Posterior vena cava (tissue), 2 donors: ENCODE data around the gene TIGD2. TPM values are rescaled to one million over a fixed set of nuclear protein-coding genes. Genes with fewer than 3 reads are reported as not detected.
"Not testable (repeated sequence)": the region's sequence is repeated elsewhere in the genome, so short reads cannot be mapped to it uniquely, and the experiment has no call there.

Experiments
- DNase-seq: peaks from one replicate; pipeline ENCODE4 v3.0.0-alpha.2; 2020; ENCODE audit warnings: low spot score
- intact Hi-C, 2 donors: fragments of 100-400 bp; cut with DNase I; formaldehyde crosslinking; loops; one replicate each; pipeline versions ENCODE4 v1.14.1 to v1.14.2; 2022 to 2023
- total RNA-seq, 2 donors: library from RNA; stranded (reverse); fragmentation: NEBNext Ultra II Directional; extraction: Animal tissue kit (Norgen Biotek cat#: 25700); gene quantifications; one replicate each; pipeline ENCODE4 v1.2.1, GENCODE V29; 2021
- donor health status: DM: yes; HTN: yes; CAD: no.
- donor health status: DM: yes; HTN: yes; CAD: no.

Gene TIGD2
- total RNA-seq, 2 donors from 2014 or later: 2.1 to 2.8 TPM

DNA sequence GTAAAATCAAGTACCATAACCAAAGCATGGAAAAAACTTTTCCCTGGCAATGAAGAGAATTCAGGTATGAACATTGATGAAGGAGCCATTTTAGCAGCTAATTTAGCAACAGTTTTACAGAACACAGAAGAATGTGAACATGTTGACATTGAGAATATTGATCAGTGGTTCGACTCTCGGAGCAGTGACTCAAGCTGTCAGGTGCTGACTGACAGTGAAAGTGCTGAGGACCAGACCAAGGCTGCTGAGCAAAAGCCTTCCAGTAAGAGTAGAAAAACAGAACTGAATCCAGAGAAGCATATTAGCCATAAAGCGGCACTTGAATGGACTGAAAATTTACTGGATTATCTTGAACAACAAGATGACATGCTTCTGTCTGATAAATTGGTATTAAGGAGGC is 2.8 kb downstream of the TIGD2 start:
- no peak for DNase-seq
- intact Hi-C loops: no loop called here

DNA sequence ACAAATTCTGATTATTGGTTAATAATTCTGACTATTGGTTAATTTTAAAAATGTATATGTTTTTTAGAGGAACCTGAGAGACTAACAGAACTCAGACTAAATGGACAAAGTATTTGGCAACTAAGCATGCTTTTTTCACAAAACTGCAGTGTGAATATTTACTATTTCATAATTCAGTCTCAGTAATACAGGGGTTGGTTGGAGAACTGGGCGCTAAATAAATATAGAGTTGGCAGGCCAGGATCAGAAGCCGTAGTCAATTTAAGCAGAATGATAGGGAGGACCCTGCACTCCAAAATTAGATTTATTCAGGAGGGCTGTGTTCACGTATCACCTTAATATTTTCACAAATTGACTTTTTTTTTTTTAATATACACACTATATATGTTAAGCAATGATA is 5.8 kb downstream of the TIGD2 start:
- no peak for DNase-seq
- intact Hi-C loops: no loop called here

DNA sequence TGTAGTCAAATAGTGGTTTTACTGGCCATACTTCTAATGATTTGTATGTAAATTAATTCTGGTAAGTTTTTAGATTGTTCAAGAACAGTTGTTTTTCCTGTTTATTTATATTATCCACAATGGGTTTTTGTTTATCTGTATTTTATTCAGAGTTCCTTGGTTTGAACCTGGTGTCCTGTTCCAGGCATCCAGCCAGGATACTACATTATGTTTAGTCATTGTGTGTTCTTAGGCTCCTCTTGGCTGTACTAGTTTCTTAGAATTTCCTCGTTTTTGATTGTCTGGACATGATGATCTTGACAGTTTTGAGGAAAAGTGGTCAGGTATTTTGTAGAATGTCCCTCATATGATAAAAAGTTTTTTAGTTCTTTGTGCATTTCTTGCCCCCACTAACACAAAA is 7.8 kb downstream of the TIGD2 start:
- DNase-seq: no peak
- intact Hi-C loops: no loop called here

DNA sequence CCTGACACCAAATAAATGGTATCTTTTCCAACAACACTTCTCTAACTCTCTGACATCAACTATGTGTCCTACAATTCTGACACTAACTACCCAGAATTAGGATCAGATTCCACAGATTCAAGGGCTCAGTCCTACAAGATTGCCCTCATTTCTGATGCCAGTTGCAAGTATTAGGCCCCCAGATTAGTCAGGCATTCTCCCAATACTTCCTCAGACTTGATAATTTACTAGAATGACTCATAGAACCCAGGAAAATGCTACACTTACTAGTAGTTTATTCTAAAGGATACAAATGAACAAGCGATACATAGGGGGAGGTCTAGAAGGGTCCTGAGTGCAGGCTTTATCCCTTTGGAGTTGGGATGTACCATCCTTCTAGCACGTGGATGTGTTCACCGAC is 8.5 kb downstream of the TIGD2 start:
- DNase-seq: no peak
- intact Hi-C loops: no loop called here

DNA sequence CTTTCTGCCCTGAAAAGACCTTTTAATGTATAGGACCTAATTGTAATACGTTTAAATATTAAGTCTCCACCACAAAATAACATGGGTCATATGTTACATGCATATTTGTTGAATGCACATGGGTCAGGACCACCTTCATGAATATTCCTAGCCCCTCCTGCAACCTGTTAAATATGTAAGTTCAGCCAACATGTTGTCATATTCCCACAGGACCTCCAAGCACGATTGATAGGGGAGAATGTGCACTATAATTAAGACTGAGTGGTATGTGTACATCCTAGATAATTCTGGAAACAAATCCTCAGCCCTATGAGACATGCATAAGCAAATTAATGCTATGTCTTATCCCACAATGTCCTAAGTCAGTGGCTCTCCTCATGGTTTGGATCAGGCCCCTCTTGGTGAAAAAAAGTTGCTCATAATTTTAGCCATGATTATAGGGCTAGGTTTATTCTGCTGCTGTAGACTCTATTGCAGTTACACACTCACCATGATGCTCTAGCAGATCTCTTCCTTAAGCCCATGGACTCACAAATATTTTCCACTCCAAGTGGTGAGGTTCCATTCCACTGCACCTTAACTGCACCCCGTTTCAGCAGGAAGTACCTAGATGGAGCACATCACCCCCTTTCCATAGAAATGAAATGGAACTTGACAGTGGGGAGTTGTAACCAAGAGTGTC is 10.2 kb downstream of the TIGD2 start:
- DNase-seq: no peak
- intact Hi-C loops: no loop called here

DNA sequence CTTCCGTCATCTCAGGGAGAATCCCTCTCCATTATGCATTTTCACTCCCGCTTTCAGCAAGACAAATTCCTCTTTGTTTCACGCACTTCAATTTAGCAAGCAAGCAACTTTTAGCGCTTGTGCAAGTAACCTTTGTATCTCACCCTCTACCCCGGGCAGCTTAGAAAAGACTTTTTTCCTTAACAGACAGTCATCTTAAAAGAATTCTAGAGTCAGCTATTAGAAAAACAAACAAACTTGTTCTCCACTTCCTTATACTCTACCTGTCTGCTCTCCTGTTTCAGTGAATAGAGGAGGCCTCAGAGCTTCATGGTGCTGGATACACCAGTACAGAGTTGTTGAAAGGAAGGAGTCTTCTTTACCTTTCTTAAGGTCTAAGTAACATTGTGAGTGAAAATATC is 12.1 kb downstream of the TIGD2 start:
- intact Hi-C loops: no loop called here
- DNase-seq: no peak

DNA sequence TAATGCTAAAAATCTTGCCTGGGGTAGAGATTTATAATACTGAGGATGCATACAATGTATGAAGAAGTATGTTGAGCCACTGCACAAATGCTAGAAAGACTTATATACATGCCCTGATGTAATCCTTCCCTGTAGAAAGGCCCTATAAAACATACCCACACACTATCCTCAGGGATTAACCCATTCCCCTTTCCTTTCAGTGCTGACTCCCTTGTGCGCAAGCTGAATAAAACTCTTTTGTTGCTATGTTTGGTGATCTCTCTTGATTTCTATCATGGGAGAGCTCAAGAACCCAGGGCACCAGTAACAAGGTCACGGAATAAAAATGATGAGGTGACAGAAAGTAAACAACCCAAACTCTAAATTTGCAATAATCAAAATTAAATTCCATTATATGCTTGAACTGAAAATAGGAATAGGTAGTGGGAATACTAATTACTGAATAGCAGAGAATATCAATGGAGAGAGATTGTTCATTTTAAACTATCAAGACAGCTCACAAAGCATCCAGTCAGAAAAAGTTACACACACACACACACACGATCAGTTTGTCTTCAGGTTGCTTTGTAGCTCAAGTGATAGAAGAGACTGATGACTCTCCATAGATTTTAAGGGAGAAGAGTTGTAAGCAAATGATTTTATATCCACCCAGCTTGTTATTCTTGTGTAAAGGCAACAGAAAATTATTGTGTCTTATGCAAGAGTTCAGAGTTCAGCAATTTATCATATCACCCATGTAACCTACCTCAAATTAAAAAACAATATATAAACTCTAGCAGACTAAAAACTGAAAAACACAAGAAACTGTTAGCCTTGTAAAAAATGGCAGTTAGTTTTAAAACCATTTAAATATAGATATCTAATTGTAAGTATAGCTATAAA is 14.8 kb downstream of the TIGD2 start:
- DNase-seq: no peak
- intact Hi-C loops: no loop called here

DNA sequence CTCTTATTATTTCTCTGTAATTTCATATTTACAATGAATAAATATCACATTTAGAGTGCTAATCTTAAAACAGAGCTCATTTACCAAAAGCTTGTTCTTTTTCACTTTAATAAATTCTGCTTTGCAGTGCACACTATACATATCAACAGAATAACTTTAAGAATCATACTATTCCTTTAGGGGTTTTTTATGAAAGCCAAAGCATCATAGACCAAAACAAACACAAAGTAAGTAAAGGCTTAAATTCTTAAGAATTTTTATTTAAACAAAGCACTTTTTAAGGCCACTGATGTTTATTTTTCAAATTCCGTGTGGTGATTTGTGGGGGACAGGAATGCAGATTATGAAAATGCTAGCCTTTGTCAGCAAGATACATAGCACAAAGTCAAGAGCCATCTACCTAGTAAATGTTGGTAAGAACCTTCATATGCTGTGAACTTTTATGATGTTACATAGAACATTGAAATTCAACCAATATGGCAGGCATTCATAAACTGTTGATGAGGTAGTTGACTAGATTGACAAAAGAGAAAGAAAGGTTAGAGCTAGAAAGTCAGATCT is 17.8 kb downstream of the TIGD2 start:
- intact Hi-C loops: no loop called here

DNA sequence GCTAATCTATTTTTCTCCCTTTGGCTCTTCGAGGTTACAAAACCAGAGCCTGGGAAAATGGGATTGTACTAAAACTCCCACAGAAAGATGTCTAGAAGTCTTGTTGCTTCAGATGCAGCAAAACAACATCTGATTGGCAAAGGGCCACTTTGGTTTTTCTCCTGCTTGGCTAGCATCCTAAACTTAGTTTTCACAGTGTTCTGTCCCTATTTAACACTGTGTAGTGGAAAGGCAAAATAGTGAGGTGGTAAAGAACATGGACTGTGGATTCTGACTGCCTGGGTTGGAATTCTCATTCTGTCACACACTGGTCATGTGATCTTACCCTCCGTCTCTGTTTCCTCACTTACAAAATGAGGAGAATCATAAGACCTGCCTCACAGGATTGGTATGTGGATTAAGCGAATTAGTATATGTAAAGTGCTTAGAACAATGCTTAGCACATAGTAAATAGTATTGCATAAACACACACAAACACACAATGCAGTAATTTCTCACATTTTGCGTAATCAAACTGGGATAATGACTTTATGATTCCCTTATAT is 23.5 kb downstream of the TIGD2 start:
- intact Hi-C loops: no loop called here
- no peak for DNase-seq

More for the DNA sequence above, 17.8 kb downstream of the TIGD2 start:
- no peak for DNase-seq

DNA sequence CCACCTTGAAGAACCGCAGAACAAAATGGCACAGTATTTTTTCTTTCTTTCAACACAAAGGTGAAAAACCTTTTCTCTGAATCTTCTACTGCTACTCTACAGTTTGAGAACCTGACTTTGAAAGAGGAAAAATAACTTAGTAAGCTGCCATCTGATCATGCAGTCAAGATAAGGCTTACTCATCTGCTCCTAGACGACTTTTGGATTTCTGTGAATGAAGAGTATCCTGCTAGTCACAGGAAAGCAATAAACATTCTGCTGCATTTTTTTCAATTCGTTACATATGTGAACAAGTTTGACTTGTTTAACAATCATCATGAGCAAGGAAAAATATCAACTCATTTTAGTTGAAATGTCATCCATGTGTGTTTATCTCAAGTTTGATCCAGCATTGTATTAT is 25.2 kb downstream of the TIGD2 start:
- no peak for DNase-seq
- intact Hi-C loops: no loop called here

DNA sequence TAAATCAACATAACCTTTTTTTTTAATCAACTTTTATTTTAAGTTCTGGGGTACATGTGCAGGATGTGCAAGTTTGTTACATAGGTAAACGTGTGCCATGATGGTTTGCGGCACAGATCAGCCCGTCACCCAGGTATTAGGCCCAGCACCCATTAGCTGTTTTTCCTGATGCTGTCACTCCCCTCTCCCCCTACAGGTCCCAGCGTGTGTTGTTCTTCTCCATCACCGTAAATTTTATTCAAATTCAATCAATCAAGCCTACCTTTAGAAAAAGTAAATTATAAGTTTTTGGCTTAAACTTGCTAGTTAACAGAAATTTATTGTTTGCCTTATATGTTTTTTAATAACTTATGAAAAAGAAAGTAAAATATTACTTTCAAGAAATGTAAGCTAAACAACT is 25.9 kb downstream of the TIGD2 start:
- intact Hi-C loops: no loop called here
- no peak for DNase-seq

DNA sequence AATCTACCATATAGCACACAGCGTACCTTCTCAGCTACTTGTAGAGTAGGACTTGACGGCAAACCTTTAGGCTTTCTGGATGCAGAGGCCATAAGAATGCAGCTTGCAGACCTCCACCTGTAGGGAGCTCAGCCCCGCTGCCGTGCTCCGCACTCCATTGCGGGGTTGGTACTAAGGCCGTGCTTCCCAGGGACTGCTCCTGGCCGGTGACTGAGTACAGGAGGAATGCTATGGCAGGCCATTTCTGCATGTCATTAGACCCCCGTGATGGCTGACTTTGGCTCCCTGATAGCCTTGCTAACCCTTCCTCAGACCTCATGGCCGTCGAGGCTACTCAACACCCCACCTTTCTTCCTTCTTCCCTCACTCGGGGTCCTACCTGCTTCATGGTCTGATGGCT is 26.4 kb downstream of the TIGD2 start:
- intact Hi-C loops: no loop called here
- DNase-seq: no peak

DNA sequence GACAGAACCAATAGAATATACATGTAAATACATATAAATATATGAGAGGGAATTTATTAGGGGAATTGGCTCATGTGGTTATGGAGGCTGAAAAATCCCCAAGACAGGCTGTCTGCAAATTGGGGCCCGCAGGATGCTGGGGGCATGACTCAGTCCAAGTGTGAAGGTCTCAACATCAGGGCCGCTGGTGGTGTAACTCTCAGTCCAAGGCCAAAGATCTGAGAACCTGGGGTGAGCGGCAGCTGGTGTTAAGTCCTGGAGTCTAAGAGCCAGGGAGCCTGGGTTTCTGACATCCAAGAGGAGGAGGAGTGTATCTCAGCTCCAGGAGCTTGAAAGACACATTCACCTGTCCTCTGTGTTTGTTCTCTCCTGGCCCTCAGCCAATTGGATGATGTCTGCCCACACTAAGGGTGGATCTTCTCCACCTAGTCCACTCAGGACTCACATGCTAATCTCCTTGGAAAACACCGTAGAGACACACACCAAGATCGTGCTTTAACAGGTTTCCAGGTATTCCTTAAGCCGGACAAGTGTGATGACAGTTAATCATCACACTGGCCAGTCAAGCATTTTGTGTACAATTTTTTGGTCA is 28.9 kb downstream of the TIGD2 start:
- intact Hi-C loops: no loop called here
- no peak for DNase-seq

DNA sequence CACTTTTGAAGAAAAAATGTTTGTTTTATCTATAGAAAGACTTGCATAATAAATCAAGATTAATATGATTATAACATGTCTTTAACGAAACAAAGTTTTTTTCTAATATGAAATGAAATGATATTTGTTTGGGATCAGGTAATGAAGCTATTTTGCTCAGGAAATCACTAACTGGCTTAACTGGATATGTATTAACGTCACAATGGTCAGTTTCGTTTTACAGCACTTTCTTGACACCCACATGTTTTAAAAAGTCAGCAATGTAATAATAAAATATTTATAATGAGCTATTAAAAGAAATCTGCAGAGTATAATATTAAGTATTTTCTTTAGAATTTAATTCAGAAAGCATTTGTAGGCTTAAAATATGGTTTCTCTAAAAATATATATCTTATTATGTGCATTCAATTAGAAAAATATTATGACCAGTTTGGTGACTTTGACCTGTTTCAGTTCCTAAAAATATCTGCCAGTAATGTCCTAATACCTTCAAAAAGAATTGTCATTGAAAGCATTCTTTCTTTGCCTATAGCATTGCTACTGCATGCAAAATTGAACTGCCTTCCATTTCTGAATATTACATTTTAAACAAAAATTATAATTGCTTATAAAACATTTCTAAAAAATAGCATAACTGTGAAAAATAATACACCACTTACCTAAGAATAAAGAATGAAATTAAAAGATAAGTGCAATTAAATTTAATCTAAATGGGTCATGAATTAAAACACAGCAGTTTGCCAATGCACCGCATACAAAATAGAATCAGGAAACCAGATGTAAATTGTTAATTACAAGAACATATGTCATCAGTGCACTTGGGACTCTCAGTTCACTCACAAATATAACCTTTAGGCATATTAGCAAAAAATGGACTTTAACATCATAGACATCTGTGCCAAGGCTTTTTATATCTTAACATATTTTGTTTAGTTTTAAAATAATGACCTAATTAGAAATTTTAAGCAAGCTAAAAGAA is 31.6 kb downstream of the TIGD2 start:
- intact Hi-C loops: no loop called here
- no peak for DNase-seq

DNA sequence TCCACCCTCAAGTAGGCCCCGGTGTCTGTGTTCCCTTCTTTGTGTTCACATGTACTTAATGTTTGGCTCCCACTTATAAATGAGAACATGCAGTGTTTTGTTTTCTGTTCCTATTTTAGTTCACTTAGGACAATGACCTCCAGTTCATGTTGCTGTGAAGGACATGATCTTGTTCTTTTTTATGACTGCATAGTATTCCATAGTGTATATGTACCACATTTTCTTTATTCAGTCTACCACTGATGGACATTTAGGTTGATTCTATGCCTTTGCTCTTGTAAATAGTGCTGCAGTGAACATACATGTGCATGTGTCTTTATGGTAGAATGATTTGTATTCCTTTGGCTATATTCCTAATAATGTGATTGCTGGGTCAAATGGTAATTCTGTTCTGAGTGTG is 33.3 kb downstream of the TIGD2 start:
- DNase-seq, intact Hi-C loops: not testable (repeated sequence)

DNA sequence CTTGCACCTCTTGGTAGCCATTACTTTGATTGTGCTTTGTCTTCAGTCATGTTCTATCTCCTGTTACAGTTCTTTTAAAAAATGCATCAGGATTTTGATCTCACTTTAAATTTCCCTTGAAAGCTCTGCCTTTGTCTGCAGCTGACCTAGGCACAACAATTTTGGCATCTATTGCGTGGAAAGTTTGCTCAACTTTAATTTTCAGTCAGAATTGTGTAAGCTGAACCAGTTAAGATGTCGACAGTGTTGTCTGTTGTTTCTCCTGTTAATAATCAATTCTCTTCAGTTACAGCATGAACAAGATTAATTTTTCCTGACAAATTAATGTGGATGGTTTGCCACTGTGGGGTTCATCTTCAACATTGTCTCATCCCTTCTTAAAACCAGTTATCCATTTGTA is 34.9 kb downstream of the TIGD2 start:
- DNase-seq: no peak
- intact Hi-C loops: no loop called here

DNA sequence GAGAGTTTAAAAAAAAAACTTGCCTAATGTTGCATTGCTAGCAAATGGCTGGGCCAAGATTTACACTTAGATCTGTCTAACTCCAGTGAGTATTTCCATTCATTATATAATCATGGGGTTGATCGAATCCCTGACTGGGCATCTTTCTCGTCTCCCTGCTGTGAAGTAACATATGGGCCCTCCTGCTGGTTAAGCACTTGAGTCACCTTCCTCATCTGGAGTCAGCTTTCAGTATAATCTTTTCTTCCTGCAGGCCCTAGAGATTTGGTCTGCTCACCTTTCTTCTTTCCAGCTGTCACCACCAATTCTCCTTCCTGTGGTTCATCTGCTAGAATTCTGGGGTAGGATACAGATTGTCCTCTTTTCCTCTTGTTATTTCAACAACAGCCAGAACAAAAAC is 41.6 kb downstream of the TIGD2 start:
- DNase-seq: no peak

DNA sequence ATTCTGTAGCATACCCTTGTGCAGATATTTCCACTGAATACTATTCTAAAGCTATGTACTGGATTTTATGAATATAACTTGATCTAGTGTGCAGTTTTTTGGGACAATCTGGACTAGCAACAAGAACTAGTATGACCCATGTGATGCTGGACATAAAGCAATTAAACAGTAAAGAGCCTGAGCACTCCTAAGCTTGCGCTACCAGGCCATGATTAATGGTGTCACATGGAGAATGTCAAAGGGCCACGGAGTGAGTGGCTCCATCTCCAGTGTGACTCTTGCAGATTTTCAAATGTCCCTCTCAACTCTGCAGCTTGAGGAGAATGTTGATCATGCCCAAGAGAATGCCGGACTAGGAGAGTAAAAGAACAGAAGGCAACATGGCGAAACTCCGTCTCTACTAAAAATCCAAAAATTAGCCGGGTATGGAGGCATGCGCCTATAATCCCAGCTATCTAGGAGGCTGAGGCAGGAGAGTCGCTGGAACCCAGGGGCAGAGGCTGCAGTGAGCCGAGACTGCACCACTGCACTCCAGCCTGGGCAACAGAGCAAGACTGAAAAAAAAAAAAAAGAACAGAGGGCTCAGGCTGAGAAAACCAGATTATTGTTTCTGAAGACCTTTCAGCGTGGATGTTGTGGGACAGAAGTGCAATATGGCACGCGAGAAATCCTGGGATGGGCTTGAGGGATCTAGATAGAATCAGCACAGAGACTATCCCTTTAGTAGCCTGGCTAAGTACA is 45.0 kb downstream of the TIGD2 start:
- intact Hi-C loops: no loop called here
- DNase-seq: no peak

More for the DNA sequence above, 41.6 kb downstream of the TIGD2 start:
- intact Hi-C loops: no loop called here
